B cell (primary cell): ENCODE measurements around the gene SLC39A11.

Experiments used
- EZH2 ChIP-seq: IDR thresholded peaks from 2 replicates; pipeline ENCODE4 v1.6.1; 2012; ENCODE audit warnings: borderline replicate concordance, low read depth, mild to moderate bottlenecking, moderate library complexity, low read length; ENCODE audit not compliant: insufficient read depth, poor library complexity, severe bottlenecking
- TF ChIP-seq, protein P1 (sequence below): fragments of 200-600 bp; IDR thresholded peaks from one replicate; pipeline ENCODE4 v1.8.0; 2022; ENCODE audit warnings: antibody characterized with exemption, mild to moderate bottlenecking

- TF ChIP-seq, protein P1, sequence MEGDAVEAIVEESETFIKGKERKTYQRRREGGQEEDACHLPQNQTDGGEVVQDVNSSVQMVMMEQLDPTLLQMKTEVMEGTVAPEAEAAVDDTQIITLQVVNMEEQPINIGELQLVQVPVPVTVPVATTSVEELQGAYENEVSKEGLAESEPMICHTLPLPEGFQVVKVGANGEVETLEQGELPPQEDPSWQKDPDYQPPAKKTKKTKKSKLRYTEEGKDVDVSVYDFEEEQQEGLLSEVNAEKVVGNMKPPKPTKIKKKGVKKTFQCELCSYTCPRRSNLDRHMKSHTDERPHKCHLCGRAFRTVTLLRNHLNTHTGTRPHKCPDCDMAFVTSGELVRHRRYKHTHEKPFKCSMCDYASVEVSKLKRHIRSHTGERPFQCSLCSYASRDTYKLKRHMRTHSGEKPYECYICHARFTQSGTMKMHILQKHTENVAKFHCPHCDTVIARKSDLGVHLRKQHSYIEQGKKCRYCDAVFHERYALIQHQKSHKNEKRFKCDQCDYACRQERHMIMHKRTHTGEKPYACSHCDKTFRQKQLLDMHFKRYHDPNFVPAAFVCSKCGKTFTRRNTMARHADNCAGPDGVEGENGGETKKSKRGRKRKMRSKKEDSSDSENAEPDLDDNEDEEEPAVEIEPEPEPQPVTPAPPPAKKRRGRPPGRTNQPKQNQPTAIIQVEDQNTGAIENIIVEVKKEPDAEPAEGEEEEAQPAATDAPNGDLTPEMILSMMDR = no peak
- TF ChIP-seq EZH2 = no peak
These were observed 162.5 kb downstream of the SLC39A11 start for GRCh38 chr17:72930031-72930430.
